NCI-H82 treated with DMSO at 0.1 percent for 48 hours (cell line): ENCODE data around the gene CD151.

Source experiments
- DNase-seq: peaks from one replicate; lab custom pipeline; 2025; ENCODE audit not compliant: unreplicated experiment; lab: John Stamatoyannopoulos, UW

The CD151 gene

DNA sequence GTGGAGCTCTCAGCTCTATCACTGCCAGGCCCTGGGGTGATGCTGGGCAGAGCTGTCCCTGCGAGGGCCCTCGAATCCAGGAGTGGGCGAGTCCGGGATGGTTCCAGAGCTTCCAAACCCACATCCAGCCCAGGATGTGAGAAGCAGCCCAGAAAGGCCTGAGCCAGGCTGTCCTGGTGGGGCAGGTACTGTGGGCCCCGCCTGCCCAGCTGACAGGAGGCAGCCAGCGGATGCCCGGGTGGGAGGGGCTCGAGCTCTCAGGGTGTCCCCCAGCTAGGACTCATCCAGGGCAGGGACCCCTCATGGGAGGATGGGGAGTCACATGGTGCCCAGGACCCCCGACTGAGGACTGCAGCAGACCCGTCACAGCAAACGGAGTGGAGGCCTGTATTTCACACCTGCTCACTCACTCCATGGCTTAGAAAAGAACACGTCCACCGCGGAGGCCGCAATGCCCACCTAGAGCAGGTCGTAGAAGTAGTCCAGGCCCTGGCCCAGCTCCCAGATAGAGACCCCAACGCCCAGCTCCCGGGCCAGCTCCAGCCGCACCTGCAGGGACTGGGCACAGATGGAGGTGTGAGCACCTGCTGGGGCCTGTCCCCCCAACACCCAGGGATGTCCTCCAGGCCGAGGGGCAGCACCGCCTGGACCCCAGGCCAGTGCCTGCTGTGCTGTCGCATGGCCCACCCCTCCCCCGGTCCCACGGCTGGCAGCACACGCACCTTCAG lies 36.8 kb downstream of the CD151 start:
- no peak for DNase-seq

DNA sequence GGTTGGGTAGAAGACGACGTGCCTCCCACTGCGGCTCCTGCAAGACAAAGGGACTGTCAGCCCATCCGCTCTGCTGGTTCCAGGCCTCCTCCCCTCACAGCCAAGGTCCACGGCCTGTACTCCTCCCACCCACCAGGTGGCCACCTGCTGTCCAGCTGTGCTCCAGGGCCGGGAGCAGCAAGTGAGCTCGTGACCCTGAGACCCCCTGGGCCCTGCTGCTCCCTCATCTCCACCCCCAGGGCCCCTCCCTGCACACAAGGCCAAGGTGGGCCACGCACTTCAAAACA lies 37.3 kb downstream of the CD151 start:
- DNase-seq = no peak

DNA sequence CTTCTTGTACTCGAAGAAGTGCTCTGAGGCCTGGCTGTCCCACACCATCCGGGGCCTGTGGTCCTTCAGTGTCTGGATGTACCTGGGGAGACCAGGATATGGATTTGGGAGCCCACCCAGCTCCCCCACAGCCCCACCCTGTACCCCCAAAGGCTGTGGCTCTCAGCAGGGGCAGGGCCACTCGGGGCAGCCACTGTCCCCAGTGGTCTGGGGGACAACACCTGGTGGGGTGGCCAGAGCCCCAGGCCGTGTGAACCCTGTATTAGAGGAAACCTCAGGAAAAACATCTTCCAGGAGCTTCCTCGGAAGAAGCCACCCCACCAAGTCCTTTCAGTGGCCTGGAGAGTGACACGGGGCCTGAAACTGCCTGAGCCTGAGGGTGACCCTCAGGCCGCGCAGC lies 37.7 kb downstream of the CD151 start:
- no peak for DNase-seq

DNA sequence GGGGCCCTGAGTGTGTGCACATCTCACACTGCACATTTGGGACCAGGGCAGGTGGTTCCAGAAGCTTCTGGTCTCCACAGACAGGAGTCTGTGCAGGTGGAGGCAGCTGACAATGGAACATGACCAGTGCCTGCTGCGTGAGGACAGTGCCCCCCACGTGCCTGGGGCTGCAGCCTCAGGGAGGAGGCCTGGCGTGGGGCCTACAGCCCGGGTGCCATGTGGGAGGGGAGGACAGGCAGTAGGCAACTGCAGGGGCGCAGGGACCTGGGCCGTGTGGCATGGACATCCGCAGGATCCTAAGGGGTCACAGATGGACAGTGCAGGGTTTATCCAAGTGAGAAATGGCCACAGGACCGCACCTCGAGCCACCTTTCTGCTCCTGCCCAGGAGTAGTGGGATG lies 38.7 kb downstream of the CD151 start:
- no peak for DNase-seq

DNA sequence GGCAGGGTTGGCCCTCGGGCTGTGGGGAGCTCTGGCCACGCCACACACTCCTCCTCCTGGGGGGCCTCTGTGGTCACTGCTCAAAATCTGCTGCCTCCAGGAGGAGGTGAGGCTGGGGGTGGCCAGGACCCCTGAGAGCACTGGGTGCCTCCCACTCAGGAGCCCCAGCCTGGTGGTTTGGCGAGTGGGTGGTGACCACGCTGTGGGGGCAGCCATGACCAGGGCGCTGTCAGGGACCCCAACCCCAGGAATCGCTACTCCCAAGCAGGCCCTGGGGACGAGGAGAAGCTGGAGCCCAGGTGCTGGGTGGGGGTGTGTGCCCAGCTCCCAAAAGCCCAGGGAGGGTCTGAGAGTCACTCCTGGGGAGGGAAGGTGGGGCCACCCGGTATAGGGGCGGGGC lies 40.0 kb downstream of the CD151 start:
- no peak for DNase-seq

DNA sequence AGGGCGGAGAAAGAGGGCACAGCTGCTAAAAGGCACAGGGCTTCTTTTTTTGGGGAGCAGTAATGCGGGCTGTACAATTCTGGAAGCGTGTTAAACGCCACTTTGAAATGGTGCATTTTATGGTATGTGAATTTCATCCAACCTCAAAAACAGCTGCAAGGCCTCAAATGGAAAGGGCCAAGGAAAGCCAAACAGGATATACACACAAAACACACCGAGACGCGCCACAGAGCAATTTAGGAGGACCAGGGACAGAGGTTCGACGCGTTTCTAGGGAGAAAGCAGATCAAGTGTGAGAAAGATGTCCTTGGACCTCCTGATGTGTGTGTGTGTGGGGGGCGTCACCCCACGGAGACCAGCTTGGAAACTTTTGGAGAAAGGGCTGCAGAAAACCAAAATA lies 41.0 kb downstream of the CD151 start:
- no peak for DNase-seq

DNA sequence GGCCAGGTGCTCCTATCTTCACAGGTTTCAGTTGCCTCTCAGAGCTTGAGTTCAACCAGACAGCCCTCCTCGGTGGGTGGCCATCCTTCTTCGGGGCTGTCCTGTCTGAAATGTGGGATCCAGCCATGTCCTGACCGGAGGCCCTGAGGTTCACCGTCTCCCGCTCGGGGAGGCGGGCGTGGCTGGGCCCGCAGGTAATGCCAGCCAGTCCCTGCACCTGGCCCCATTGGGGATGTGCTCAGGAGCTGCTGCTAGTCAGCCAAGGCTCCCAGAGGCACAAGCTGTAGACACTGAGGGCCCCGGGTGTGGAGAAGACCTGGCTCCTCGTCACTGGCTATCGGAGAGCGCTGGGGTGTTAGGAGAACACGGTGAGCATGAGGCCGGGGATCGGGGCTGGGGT lies 42.5 kb downstream of the CD151 start:
- DNase-seq = no peak

DNA sequence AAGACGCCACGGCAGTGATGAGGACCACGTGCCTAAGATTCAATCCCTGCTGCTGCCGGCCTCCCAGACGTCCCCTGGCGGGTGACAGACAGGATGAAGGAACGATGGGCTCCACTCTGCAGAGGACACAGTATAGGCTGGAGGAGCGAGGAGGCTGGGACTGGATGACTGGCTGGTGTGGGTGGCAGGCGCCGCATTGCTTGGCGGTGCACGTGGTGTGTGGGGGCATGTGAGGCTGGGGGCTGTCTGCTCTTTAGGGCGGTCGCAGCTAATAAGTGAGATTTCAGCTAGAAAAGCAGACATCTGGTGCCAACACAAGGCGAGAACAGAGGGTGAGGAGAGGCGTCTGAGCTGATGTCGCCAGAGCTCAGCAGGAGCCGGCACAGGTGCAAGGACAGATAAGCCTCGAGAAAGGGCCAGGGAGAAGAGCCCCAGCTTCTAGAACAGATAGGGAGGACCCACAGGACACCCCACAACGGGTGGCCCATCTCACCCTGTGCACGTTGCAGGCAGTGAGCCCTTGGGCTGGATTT lies 43.1 kb downstream of the CD151 start:
- DNase-seq = no peak

DNA sequence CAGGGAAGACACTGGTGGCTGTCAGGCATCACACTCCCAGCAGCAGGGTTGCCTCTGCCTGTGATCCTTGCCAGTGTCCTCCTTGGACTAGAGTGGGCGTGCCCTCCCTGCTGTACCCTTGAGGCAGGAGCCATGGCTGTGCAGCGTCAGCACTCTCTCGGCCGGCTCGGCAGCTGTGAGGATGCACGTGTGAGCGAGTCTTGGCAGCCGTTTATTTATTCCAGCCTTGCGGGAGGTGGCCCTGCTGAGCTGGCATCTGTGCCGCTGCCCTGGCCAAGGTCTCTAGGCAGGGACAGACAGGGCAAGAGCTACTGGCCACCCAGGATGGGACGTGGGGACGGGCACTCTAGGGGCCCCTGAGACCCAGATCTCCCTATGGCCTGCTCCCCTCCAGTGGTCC lies 43.8 kb downstream of the CD151 start:
- DNase-seq = no peak

DNA sequence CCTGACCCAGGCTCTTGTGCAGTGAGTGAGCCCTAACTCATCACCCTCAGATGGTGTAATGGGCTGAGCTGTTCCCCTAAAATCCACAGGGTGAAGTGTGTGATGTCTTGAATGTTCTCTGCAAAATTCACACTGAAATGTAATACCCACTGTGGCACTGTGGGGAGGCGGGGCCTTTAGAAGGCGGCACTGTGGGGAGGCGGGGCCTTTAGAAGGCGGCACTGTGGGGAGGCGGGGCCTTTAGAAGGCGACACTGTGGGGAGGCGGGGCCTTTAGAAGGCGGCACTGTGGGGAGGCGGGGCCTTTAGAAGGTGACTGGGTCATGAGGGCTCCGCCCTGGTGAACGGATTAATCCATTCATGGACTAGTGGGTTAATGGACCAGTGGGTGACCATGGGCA lies 44.8 kb downstream of the CD151 start:
- peak; percentile 8 for DNase-seq

DNA sequence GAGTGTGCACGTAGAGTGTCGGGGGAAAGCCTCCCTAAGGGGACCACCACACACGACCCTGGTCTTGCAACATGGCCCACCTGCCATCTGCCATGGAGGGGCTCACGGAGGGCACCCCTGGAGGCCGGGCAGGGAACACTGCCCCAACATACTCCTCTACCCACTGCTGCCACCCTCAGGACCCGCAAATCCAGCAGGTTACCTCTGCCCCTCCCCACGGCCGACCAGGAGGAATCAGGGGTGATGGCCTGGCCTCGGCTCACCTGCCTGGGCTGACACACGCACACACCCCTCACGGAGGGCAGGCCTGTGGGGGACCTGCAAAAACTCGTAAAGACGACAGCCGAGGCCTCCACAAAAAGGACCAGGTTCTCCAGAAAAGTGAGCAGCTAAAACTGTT lies 47.7 kb downstream of the CD151 start:
- no peak for DNase-seq

DNA sequence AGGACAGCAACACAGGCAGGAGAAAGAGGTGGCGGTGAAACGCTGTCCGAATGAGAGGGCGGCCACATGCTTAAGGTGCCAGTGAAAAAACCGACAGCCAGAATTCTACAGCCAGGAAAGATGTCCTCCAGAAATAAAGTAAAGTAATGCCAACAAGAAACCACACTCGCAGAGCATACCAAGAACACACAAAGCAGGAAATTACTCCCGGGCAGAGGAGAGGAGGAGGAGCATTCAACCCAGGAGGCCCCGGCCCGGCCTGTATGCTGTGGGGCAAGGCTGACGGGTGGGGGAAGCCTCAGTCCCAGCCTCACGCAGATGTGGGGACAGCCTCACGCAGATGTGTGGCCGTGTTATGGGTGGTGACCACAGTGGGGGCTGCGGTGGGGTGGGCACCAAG lies 49.8 kb downstream of the CD151 start:
- no peak for DNase-seq

DNA sequence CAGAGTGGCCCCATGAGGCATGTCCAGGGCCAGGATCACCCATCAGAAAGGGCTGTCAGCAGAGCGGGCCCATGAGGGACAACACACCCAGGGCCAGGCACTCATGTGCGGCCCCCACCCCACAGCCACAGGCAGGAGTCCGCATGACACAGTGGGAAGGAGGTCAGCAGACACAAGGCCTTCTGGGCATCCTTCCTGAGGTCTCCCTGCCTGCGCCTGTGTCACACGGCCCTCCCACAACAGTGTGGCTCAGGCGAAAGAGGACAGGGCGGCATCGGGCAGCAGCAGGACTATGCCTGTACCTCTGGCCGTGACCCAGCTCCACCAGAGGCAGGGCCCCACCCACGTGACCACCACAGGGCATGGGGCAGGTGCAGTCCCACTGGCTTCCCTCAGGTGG lies 50.8 kb downstream of the CD151 start:
- DNase-seq = no peak

DNA sequence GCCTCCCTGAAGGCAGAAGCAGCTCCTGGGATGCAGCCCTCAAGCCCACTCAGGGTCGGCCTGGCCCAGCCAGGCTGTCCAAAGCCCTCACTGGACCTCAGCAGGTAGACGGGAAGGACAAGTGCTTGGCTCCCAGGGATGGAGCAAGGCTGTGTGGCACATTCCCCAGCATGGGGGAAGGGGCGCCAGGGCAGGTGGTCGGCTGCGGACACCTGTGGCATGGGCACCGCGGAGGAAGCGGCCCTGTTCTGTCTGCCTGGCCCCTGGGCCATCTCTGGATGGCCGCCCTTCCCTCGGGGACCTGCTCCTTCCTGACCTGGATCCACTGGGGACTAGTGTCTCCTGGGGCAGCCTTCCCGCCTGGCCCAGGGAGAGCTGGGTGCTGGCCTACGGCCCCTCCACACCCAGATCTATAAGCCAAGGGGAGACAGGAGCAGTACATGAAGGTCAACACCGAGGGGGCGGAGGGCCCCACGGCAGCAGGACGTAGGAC lies 51.9 kb downstream of the CD151 start:
- DNase-seq = no peak

DNA sequence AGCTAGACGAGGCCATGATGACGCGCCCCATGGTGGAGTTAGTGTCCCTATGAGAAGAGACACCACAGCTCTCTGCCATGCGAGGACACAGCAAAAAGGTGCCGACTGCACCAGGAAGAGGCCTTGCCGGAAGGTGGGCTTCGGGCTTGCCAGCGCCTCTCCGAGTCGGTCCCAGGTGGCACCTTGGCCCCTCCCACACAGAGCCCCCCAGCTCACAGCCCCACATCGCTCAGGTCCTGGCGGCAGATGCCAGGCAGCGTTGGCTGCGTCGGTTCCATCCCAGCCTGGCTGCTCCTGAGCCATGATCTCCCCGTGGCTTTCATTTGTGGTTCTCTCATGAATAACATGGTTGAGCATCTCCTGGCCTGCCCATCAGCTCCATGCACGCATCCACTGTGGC lies 53.8 kb downstream of the CD151 start:
- DNase-seq = no peak

DNA sequence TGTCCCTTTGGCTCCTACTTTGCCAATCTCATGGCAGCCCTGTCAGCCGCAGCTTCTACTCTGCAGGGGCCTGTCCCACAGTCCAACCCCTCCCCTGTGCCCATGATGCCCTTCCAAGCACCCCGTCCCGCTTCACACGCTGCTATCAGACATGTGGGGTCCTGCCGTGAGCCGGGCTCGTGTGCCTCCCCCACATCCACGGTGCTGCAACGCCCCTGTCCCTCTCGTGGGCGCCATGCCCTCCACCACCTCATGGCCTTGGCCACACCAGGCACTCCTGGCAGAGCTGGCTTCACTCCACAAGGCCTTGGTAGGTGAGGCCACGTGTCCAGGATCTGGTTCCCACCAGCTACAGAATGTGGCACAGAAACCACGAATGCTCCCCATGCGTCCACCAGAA lies 54.8 kb downstream of the CD151 start:
- no peak for DNase-seq
